ENCODE results near the gene ECM2.

DNA sequence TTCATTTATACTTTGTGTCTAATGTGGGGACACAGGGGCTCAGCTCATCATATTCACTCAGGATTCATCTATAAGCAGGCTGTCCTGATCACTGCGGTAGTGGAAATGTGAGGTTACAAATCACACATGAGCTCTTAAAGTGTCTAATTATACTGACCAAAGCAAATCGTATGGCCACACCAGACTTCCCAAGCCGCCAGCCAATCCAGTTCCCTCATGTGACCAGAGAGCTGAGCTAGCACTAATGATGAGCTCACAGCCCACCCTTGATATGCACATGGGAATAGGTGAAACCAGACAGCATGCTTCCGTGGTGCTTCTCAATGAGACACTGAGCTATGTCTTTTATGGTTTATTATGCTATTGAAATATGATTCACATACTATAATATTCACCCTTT lies 17.6 kb downstream of the ECM2 start:
- TF ChIP-seq POLR2A (IDR thresholded peaks at IDR 0.05) (no peak), EP300 (IDR thresholded peaks at IDR 0.05) (no peak)
- TF ChIP-seq, protein P1, sequence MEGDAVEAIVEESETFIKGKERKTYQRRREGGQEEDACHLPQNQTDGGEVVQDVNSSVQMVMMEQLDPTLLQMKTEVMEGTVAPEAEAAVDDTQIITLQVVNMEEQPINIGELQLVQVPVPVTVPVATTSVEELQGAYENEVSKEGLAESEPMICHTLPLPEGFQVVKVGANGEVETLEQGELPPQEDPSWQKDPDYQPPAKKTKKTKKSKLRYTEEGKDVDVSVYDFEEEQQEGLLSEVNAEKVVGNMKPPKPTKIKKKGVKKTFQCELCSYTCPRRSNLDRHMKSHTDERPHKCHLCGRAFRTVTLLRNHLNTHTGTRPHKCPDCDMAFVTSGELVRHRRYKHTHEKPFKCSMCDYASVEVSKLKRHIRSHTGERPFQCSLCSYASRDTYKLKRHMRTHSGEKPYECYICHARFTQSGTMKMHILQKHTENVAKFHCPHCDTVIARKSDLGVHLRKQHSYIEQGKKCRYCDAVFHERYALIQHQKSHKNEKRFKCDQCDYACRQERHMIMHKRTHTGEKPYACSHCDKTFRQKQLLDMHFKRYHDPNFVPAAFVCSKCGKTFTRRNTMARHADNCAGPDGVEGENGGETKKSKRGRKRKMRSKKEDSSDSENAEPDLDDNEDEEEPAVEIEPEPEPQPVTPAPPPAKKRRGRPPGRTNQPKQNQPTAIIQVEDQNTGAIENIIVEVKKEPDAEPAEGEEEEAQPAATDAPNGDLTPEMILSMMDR (IDR thresholded peaks at IDR 0.05) = no peak
